Measurements from ENCODE around the gene KISS1.
"Not testable (repeated sequence)": the region's sequence is repeated elsewhere in the genome, so short reads cannot be mapped to it uniquely, and the experiment has no call there.

KISS1 gene

GRCh38 chr1:204196068-204196795 is at the start of gene KISS1:
TSS of gene KISS1 (minus strand) at chr1:204196491. CDS start at chr1:204192876, 3,615 bp downstream.
- in situ Hi-C loops (cut with MboI; ENCODE audit: low sequenced_read_pairs) = no loop called here

GRCh38 chr1:204242920-204243319 is 46.6 kb upstream of the KISS1 start:
- in situ Hi-C loops (cut with MboI; ENCODE audit: low sequenced_read_pairs) = no loop called here

- in situ Hi-C loops (cut with MboI; ENCODE audit: low sequenced_read_pairs) = no loop called here
These were observed 45.6 kb upstream of the KISS1 start for GRCh38 chr1:204241914-204242313.

- in situ Hi-C loops (cut with MboI; ENCODE audit: low sequenced_read_pairs) = no loop called here
These were observed 44.8 kb upstream of the KISS1 start for GRCh38 chr1:204241050-204241449.

- in situ Hi-C loops (cut with MboI; ENCODE audit: low sequenced_read_pairs) = no loop called here
These were observed 43.9 kb upstream of the KISS1 start for GRCh38 chr1:204240233-204240632.

GRCh38 chr1:204239401-204239800 is 43.1 kb upstream of the KISS1 start:
- in situ Hi-C loops (cut with MboI; ENCODE audit: low sequenced_read_pairs) = not testable (repeated sequence)

- in situ Hi-C loops (cut with MboI; ENCODE audit: low sequenced_read_pairs) = not testable (repeated sequence)
These were observed 42.2 kb upstream of the KISS1 start for GRCh38 chr1:204238520-204238919.

GRCh38 chr1:204237515-204237914 is 41.2 kb upstream of the KISS1 start:
- in situ Hi-C loops (cut with MboI; ENCODE audit: low sequenced_read_pairs) = not testable (repeated sequence)

GRCh38 chr1:204232526-204232925 is 36.2 kb upstream of the KISS1 start:
- in situ Hi-C loops (cut with MboI; ENCODE audit: low sequenced_read_pairs) = no loop called here

- in situ Hi-C loops (cut with MboI; ENCODE audit: low sequenced_read_pairs) = no loop called here
These were observed 33.9 kb upstream of the KISS1 start for GRCh38 chr1:204230211-204230610.

- in situ Hi-C loops (cut with MboI; ENCODE audit: low sequenced_read_pairs) = no loop called here
These were observed 32.6 kb upstream of the KISS1 start for GRCh38 chr1:204228896-204229295.

- in situ Hi-C loops (cut with MboI; ENCODE audit: low sequenced_read_pairs) = no loop called here
These were observed 31.9 kb upstream of the KISS1 start for GRCh38 chr1:204227996-204228785.

- in situ Hi-C loops (cut with MboI; ENCODE audit: low sequenced_read_pairs) = no loop called here
These were observed 31.1 kb upstream of the KISS1 start for GRCh38 chr1:204227351-204227750.

- in situ Hi-C loops (cut with MboI; ENCODE audit: low sequenced_read_pairs) = no loop called here
These were observed 29.8 kb upstream of the KISS1 start for GRCh38 chr1:204225841-204226735.

- in situ Hi-C loops (cut with MboI; ENCODE audit: low sequenced_read_pairs) = no loop called here
These were observed 28.4 kb upstream of the KISS1 start for GRCh38 chr1:204224655-204225054.

- in situ Hi-C loops (cut with MboI; ENCODE audit: low sequenced_read_pairs) = no loop called here
These were observed 27.0 kb upstream of the KISS1 start for GRCh38 chr1:204223129-204223860.

- in situ Hi-C loops (cut with MboI; ENCODE audit: low sequenced_read_pairs) = no loop called here
These were observed 26.4 kb upstream of the KISS1 start for GRCh38 chr1:204222764-204223055.

- in situ Hi-C loops (cut with MboI; ENCODE audit: low sequenced_read_pairs) = no loop called here
These were observed 25.9 kb upstream of the KISS1 start for GRCh38 chr1:204222006-204222763.

- in situ Hi-C loops (cut with MboI; ENCODE audit: low sequenced_read_pairs) = no loop called here
These were observed 25.0 kb upstream of the KISS1 start for GRCh38 chr1:204221271-204221670.
